Stomach smooth muscle (tissue), 2 donors: ENCODE data around the gene ATP8B3.

ENCODE experiments used
- H3K27ac ChIP-seq: one replicate; pipeline ENCODE4 v1.7.0; 2013; ENCODE audit warnings: mild to moderate bottlenecking, low read length, inconsistent platforms
- H3K27me3 ChIP-seq, 2 donors: one replicate each; pipeline ENCODE4 v1.7.0; 2013; ENCODE audit warnings: low read length in 2 of 2; ENCODE audit not compliant: insufficient read depth in 2 of 2, control insufficient read depth in 1 of 2
- H3K36me3 ChIP-seq, 2 donors: one replicate each; pipeline ENCODE4 v1.7.0; 2013; ENCODE audit warnings: low read length in 2 of 2; ENCODE audit not compliant: control insufficient read depth in 2 of 2, insufficient read depth in 2 of 2
- H3K4me1 ChIP-seq: one replicate; pipeline ENCODE4 v1.7.0; 2013; ENCODE audit warnings: low read length; ENCODE audit not compliant: control insufficient read depth, insufficient read depth
- H3K4me3 ChIP-seq, 2 donors: one replicate each; pipeline ENCODE4 v1.7.0; 2013; ENCODE audit warnings: low read length in 2 of 2
- H3K9ac ChIP-seq, 2 donors: one replicate each; pipeline ENCODE4 v1.7.0; 2013; ENCODE audit warnings: low read length in 2 of 2, mild to moderate bottlenecking in 1 of 2
- H3K9me3 ChIP-seq, 2 donors: one replicate each; pipeline ENCODE4 v1.7.0; 2013; ENCODE audit warnings: low read length in 2 of 2; ENCODE audit not compliant: control insufficient read depth in 2 of 2
- donor health status: healthy.
- donor health status: Pancreatic carcinoma.

Gene ATP8B3, protein sequence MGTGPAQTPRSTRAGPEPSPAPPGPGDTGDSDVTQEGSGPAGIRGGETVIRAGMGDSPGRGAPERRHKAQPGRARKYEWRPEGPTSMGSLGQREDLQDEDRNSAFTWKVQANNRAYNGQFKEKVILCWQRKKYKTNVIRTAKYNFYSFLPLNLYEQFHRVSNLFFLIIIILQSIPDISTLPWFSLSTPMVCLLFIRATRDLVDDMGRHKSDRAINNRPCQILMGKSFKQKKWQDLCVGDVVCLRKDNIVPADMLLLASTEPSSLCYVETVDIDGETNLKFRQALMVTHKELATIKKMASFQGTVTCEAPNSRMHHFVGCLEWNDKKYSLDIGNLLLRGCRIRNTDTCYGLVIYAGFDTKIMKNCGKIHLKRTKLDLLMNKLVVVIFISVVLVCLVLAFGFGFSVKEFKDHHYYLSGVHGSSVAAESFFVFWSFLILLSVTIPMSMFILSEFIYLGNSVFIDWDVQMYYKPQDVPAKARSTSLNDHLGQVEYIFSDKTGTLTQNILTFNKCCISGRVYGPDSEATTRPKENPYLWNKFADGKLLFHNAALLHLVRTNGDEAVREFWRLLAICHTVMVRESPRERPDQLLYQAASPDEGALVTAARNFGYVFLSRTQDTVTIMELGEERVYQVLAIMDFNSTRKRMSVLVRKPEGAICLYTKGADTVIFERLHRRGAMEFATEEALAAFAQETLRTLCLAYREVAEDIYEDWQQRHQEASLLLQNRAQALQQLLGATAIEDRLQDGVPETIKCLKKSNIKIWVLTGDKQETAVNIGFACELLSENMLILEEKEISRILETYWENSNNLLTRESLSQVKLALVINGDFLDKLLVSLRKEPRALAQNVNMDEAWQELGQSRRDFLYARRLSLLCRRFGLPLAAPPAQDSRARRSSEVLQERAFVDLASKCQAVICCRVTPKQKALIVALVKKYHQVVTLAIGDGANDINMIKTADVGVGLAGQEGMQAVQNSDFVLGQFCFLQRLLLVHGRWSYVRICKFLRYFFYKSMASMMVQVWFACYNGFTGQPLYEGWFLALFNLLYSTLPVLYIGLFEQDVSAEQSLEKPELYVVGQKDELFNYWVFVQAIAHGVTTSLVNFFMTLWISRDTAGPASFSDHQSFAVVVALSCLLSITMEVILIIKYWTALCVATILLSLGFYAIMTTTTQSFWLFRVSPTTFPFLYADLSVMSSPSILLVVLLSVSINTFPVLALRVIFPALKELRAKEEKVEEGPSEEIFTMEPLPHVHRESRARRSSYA (N-terminal part only)

DNA sequence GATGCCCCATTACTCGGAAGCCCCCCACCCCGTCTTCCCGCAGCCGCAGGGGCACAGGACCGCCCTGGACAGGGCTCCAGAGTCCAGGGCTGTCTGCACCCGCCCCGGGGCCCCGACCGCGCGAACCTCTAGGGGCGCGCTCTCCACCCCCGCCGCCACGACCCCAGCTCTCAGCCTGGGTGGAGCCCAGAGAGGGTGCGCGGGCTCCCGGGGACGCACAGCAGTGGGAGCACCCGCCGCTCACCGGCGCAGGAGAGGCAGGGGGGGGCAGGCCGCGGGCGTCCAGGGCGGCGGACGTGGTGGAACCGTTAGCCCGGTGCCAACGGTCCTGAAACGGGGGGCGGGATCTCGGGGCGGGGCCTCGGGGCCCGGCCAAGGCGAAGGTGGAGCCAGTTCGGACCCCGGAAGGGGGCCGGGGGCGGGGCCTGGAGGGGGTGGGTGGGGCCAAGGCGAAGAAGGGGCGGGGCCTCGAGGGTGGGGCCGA, at the start of gene ATP8B3:
Gene ATP8B3, minus strand, starts transcription at position 335 of the 484 bp plus-strand sequence. CDS start 540 bp downstream, outside the sequence.
- H3K9me3 ChIP-seq = no peaks in the 10 kb centered on the region
- no peak within 1 kb of the TSS for H3K27ac ChIP-seq
- H3K4me3 ChIP-seq = peak within 1 kb of the TSS; percentile 72 to 82
- peaks cover 5 to 6% of the 10 kb centered on the region in 2 donors for H3K36me3 ChIP-seq
- peak within 1 kb of the TSS; percentile 42 to 55 for H3K9ac ChIP-seq
- H3K27me3 ChIP-seq = no peaks in the 10 kb centered on the region
- H3K4me1 ChIP-seq = peaks cover 11% of the 10 kb centered on the region

DNA sequence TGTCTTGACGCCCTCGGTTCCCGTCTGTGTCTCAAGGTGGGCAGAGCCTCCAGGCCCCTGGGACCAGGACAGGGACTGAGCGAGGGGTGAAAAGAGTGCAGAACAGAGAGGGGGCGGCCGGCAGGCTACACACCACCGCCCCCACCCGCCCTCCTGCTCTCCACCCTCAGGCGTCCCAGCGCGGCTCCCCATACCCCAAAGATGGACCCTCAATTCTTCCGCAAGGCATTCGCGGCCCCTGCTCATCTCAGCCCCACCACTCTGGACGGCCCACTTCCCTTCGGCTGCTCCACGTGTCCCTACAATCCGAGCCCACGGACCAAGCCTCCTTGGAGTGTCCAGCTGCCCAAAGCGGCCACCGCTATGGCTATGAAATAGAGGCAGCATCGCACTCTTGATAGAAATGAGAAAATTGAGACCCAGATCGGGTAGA, 49.5 kb upstream of the ATP8B3 start:
- peaks cover 51% of the 10 kb centered on the region for H3K4me1 ChIP-seq
- no peaks in the 10 kb centered on the region for H3K36me3 ChIP-seq
- peaks cover 2 to 25% of the 10 kb centered on the region in 2 donors for H3K27me3 ChIP-seq
- H3K27ac ChIP-seq = no peak overlapping the region
- peak overlapping the region in 1 of 2 donors; percentile 19 for H3K9ac ChIP-seq
- peak overlapping the region; percentile 3 to 40 for H3K4me3 ChIP-seq
- H3K9me3 ChIP-seq = no peaks in the 10 kb centered on the region

DNA sequence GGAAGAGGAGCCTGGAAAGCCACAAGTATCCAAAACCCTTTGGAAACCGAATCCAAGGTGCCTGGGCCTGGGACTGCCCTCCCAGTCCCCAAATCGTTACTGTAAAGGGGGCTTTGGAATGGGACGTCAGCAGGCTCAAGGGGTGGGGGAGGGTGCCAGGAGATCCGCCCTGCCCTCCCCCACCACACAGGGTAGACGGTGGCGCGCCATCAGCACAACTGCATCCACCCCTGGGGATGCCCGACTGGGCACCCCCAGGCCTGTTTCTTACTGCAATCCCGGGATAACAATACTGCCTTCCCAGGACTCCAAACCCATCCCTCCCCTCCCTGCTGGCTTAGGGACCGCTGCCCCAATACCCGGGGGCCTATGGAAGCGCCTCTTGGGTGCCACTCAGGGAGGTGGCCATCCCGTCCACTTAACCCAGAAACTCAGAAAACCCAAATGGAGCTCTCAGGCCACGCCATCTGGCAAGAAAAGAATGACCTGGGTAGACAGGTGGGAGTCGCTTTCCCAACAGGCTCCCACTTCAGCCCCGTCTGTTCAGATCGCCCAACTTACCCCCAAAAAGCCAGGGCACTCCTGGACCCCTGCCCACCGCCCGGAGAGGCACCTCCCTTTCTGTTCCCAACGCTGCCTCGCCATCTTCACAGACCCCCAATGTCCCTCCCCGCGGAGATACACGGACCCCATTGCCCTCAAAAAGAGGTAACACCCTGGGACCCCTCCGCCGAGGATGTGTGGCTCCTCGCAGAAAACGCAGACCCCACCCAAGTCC, 48.9 kb upstream of the ATP8B3 start:
- H3K4me1 ChIP-seq = peaks cover 57% of the 10 kb centered on the region
- H3K4me3 ChIP-seq = peak overlapping the region in 1 of 2 donors; percentile 3
- H3K27me3 ChIP-seq = peaks cover 5 to 31% of the 10 kb centered on the region in 2 donors
- no peaks in the 10 kb centered on the region for H3K36me3 ChIP-seq
- no peak overlapping the region for H3K9ac ChIP-seq
- H3K27ac ChIP-seq = no peak overlapping the region
- H3K9me3 ChIP-seq = no peaks in the 10 kb centered on the region

DNA sequence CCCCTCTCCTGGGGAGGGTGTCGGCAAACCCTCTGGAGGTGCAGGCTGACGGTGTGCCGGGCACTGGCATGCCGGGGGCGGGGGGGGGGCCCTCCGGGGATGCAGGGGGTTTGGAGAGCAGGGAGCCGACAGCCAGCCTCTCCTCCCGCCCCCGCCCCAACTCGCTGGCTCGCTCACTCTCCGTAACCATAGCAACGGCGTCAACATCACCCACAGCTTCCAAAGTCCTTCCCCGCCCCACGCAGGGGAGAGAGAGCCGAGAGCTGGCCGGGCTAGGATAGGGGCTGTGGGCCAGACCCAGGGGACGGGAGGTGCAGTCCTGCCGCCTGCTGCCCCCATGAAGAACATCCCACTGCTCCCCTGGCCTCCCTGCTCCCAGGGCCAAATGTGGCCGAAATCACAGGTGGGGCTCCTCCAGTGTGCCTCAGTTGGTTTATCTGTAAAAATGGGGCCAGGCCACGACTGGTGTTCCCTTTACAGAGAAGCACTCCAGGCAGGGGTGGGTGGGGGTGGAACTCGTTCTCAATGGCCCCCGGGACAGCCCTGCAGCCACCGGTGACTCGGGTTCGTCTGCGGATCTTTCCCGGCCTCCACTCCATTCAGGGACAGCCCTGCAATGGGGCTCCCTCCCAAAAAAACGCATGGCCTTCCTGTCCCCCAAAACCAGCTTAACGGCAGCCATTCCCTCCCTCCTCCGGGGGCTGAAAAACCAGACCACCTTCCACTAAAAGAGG, 48.1 kb upstream of the ATP8B3 start:
- H3K9ac ChIP-seq = no peak overlapping the region
- no peaks in the 10 kb centered on the region for H3K9me3 ChIP-seq
- H3K27me3 ChIP-seq = peaks cover 7 to 34% of the 10 kb centered on the region in 2 donors
- H3K36me3 ChIP-seq = no peaks in the 10 kb centered on the region
- no peak overlapping the region for H3K27ac ChIP-seq
- peaks cover 63% of the 10 kb centered on the region for H3K4me1 ChIP-seq
- peak overlapping the region in 1 of 2 donors; percentile 35 for H3K4me3 ChIP-seq

DNA sequence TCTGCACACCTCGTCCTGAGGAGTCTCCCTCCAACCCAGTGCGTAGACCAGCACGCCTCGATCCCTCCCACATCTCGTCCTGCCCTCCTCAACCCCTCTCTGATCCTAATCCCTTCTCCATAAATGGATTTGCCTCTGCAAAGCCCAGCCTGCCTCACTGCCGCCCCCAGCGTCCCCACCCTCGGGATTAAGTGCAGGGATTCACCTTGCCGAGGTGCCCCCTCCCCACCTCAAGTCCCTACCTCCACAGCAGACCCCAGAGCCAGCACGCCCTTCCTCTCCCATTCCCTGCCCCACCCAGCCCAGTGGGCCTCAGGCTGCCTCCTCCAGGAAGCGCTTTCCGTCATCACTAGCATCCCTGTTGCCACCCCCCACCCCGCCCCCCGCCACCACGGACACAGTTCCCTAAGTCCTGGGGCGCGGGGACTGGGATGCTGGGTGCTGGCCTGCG, 47.3 kb upstream of the ATP8B3 start:
- peaks cover 7 to 34% of the 10 kb centered on the region in 2 donors for H3K27me3 ChIP-seq
- H3K4me1 ChIP-seq = peaks cover 59% of the 10 kb centered on the region
- H3K4me3 ChIP-seq = no peak overlapping the region
- H3K36me3 ChIP-seq = no peaks in the 10 kb centered on the region
- H3K9ac ChIP-seq = no peak overlapping the region
- H3K9me3 ChIP-seq = no peaks in the 10 kb centered on the region
- no peak overlapping the region for H3K27ac ChIP-seq

DNA sequence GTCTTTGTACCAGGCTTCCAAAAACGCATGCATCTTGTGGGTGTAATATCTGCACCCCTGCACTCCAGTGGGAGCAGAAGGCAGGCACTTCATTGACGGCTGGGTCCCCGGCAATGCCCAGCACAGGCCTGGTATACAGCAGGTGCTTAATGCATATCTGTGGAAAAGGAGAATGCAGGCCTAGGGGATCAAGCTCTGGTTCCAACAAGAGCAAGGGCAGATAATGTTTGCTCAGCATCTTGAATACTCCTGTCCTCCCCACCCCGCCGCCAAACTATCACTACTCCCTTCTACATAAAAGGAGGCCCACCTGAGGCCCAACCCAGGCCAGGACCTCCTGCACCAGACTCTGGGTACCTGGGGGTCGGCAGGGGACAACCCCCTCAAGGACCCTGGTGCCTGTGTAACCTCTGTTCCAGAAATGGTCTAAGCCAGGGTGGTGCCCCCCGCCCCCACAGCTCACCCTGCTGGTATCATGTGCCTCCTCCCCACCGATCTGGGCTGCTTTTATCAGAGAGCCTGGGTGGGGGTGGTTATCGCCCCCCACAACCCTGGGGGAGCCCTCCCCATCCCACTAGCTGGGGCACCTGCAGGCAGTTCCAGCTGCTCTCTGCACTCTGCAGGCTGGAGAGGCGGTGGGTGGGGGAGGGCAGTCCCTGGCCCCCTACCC, 46.5 kb upstream of the ATP8B3 start:
- H3K9me3 ChIP-seq = no peaks in the 10 kb centered on the region
- H3K27ac ChIP-seq = no peak overlapping the region
- no peak overlapping the region for H3K9ac ChIP-seq
- H3K36me3 ChIP-seq = no peaks in the 10 kb centered on the region
- H3K27me3 ChIP-seq = peaks cover 7 to 34% of the 10 kb centered on the region in 2 donors
- no peak overlapping the region for H3K4me3 ChIP-seq
- H3K4me1 ChIP-seq = peaks cover 57% of the 10 kb centered on the region

DNA sequence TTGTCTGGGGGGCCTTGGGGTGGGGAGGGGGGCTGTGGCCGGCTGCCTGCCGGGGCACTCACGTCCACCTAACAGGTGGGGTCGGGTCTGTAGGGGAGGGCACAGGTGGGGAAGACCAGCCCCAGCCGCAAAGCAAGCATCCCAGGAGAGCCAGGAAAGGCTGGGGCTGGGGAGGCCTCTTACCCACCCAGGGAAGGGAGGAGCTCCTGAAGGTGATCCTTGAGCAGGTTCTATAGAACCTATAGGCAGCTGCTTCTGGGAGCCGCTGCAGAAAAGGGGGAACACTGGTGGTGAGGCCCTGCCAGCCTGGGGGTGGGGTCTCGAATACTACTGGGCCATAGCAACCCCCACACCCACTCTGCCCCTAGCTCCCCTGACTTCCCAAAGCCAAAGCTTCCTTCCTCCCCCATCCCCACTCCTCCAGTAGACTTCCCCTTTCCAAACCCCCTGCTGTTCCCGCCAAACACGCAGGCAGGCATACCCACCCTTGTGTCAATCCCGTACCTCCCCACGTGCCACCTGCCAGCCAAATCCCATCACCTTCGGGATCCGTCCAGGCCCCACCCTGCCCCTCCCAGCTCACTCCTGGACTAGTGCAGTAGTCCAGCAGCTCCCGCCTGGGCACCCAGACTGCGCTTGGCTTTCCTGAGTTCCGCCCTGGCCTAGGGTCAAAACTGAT, 45.7 kb upstream of the ATP8B3 start:
- H3K27ac ChIP-seq = peak overlapping the region; percentile 41
- peaks cover 59% of the 10 kb centered on the region for H3K4me1 ChIP-seq
- no peaks in the 10 kb centered on the region for H3K9me3 ChIP-seq
- no peaks in the 10 kb centered on the region for H3K36me3 ChIP-seq
- H3K27me3 ChIP-seq = peaks cover 7 to 34% of the 10 kb centered on the region in 2 donors
- H3K4me3 ChIP-seq = no peak overlapping the region
- H3K9ac ChIP-seq = peak overlapping the region in 1 of 2 donors; percentile 15

DNA sequence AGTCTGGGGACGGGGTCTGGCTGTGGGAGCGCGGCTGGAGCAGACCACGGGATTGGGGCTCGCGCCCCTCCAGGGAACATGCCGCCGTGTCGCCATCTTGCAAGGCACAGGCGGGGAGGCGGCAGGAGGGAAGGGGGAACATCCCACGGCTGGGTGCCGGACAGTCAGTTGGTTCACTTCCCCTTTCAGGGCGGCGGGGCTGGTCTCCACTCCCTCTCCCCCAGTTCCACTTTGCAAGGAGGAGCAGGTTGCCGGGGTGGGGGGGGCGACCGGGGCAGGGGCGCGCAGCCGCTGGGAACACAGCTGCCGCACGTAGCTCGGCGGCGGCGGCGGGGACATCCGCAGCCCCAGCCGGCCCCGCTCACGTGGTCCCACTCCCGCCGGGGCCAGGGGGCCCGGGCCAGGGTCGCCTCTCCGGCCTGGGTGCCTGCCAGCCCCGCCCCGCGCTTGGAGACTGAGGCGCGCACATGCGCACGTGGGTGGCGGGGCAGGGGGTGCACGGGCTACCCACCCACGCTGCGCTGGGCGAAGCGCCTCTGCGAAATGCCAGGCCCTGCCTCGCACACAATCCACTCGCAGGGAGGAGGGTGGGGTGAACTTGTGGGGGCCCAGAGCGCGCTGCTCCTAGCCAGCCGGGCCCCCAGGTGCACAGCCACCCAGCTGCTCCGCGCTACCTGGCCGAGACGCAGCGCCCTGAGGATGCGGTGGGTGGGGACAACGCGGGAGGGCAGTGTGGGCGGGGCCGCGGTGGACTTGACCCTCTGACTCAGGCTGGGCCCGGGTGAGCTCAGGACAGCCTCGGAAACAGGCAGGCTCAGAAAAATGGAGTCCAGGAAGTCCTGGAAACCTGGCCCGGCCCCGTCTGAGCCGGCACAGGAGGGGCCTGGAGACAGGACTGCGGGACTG, 44.9 kb upstream of the ATP8B3 start:
- no peaks in the 10 kb centered on the region for H3K9me3 ChIP-seq
- no peaks in the 10 kb centered on the region for H3K36me3 ChIP-seq
- H3K4me3 ChIP-seq = peak overlapping the region; percentile 17 to 64
- peak overlapping the region; percentile 29 to 41 for H3K9ac ChIP-seq
- H3K27me3 ChIP-seq = peaks cover 9 to 38% of the 10 kb centered on the region in 2 donors
- H3K4me1 ChIP-seq = peaks cover 55% of the 10 kb centered on the region
- peak overlapping the region; percentile 53 for H3K27ac ChIP-seq
